Activated effector memory CD4-positive, alpha-beta T cell treated with anti-CD3 and anti-CD28 coated beads, Interleukin-2, amount 50 U/mL, for 16 hours (primary cell): ENCODE data around the gene PYCR2.

Source experiments
- DNase-seq: peaks from one replicate; pipeline ENCODE4 v3.0.0-alpha.2; 2020

The PYCR2 gene

GRCh38 chr1:225917536-225917935 lies 6.5 kb downstream of the PYCR2 start:
- no peak for DNase-seq

- no peak for DNase-seq
Measured at GRCh38 chr1:225917101-225917500, 6.9 kb downstream of the PYCR2 start.

- DNase-seq, result no peak
Measured at GRCh38 chr1:225915538-225915991, 8.5 kb downstream of the PYCR2 start.

GRCh38 chr1:225914947-225915346 lies 9.1 kb downstream of the PYCR2 start:
- no peak for DNase-seq

GRCh38 chr1:225914391-225914790 lies 9.7 kb downstream of the PYCR2 start:
- DNase-seq, result no peak

- DNase-seq, result peak; percentile 90
Measured at GRCh38 chr1:225911191-225912130, 12.6 kb downstream of the PYCR2 start.

GRCh38 chr1:225909477-225909876 lies 14.6 kb downstream of the PYCR2 start:
- no peak for DNase-seq

- DNase-seq, result no peak
Measured at GRCh38 chr1:225908773-225909172, 15.3 kb downstream of the PYCR2 start.

- DNase-seq, result no peak
Measured at GRCh38 chr1:225908013-225908640, 15.9 kb downstream of the PYCR2 start.

GRCh38 chr1:225907341-225907740 lies 16.7 kb downstream of the PYCR2 start:
- DNase-seq, result no peak

- no peak for DNase-seq
Measured at GRCh38 chr1:225906467-225906866, 17.6 kb downstream of the PYCR2 start.

- DNase-seq, result no peak
Measured at GRCh38 chr1:225903623-225904022, 20.4 kb downstream of the PYCR2 start.

- DNase-seq, result no peak
Measured at GRCh38 chr1:225899044-225899925, 24.8 kb downstream of the PYCR2 start.

GRCh38 chr1:225897595-225898514 lies 26.2 kb downstream of the PYCR2 start:
- peak; percentile 72 for DNase-seq

- peak; percentile 86 for DNase-seq
Measured at GRCh38 chr1:225896937-225897549, 27.0 kb downstream of the PYCR2 start.

GRCh38 chr1:225896494-225896893 lies 27.6 kb downstream of the PYCR2 start:
- DNase-seq, result no peak

GRCh38 chr1:225892307-225892706 lies 31.7 kb downstream of the PYCR2 start:
- DNase-seq, result no peak

GRCh38 chr1:225891229-225891972 lies 32.6 kb downstream of the PYCR2 start:
- no peak for DNase-seq

- no peak for DNase-seq
Measured at GRCh38 chr1:225890346-225891228, 33.5 kb downstream of the PYCR2 start.

GRCh38 chr1:225889743-225890142 lies 34.3 kb downstream of the PYCR2 start:
- no peak for DNase-seq
